H1 (cell line): Measurements from ENCODE around the gene KATNAL2. TPM values are rescaled to one million over a fixed set of nuclear protein-coding genes. Genes with fewer than 3 reads are reported as not detected.

Source experiments
- HDAC2 ChIP-seq, 2 experiments: fragments of 300-600 bp in 1 of 2; sonication (generic) in 1 of 2; IDR thresholded peaks; 2 replicates each; pipeline ENCODE4 v1.6.1; 2011 to 2012; ENCODE audit warnings: low read depth in 2 of 2, low read length in 2 of 2, mild to moderate bottlenecking in 2 of 2, moderate library complexity in 2 of 2, borderline replicate concordance in 1 of 2, inconsistent platforms in 1 of 2
- polyA plus RNA-seq, 7 experiments: library from polyadenylated mRNA; depleted of rRNA in 3 of 7; stranded (reverse) in 5 of 7; unstranded in 2 of 7; fragments of >200 nt in 5 of 7; fragments of 200-250 nt in 2 of 7; gene quantifications; 1 replicate in 5 of 7; 2 replicates in 1 of 7; 4 replicates in 1 of 7; pipeline versions ENCODE4 v1.2.1 to v1.2.3, GENCODE V29; 2011 to 2013; ENCODE audit warnings: missing spikeins in 2 of 7, mixed read lengths in 2 of 7
- total RNA-seq: library from RNA; stranded (reverse); fragmentation: NEBNext Ultra II Directional; extraction: Animal tissue kit (Norgen Biotek cat#: 25700); gene quantifications from 2 replicates; pipeline ENCODE4 v1.2.1, GENCODE V29; 2021
- TF ChIP-seq, protein P1 (sequence below), 3 experiments: IDR thresholded peaks; 1 replicate in 2 of 3; 2 replicates in 1 of 3; pipeline versions ENCODE4 v1.5.1 to v1.6.1; 2011; ENCODE audit warnings: low read length in 3 of 3, mild to moderate bottlenecking in 3 of 3, inconsistent platforms in 2 of 3, low read depth in 1 of 3, moderate library complexity in 1 of 3; ENCODE audit not compliant: insufficient read depth in 1 of 3; ENCODE audit errors: control extremely low read depth in 1 of 3

KATNAL2 gene
- total and polyA plus RNA-seq, 2 of the 8 experiments (the other 6 are each of a cell fraction or from before 2014, with no cell fraction given): 10.0 to 15.2 TPM

DNA sequence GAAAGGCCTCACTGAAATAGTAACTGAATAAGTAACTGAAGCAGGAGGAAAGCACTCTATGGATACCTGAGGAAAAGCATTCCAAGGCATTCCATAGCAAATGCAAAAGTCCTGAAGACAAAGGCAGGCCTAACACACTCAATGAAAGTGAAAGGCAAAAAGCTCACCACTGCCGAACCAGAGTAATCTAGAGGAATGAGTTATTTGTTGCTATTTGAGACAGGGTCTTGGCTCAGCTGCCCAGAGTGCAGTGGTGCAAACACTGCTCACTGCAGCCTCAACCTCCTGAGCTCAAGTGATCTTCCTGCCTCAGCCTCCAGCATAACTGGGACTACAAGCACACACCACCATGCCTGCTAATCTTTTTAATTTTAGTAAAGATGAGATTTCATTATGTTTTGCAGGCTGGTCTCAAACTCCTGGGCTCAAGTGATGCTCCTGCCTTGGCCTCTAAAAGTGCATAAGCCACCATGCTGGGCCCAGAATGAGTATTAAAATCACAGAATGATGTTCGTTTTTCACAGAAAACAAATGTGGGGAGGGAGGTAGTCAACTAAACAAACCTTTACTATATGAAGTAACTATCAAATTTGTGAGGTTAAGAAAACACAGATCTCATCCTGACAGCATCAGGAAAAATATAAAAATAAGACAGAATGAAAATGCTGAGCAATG, 18.0 kb upstream of the KATNAL2 start (continued):
- TF ChIP-seq HDAC2 (IDR thresholded peaks at IDR 0.05; ENCODE audit: borderline replicate concordance in 1 of 2, low read depth in 2 of 2, low read length in 2 of 2): 0 out of 4 replicates have a peak, but pooled peaks of 1 of the 2 experiments have one; percentile 29
- TF ChIP-seq, protein P1, sequence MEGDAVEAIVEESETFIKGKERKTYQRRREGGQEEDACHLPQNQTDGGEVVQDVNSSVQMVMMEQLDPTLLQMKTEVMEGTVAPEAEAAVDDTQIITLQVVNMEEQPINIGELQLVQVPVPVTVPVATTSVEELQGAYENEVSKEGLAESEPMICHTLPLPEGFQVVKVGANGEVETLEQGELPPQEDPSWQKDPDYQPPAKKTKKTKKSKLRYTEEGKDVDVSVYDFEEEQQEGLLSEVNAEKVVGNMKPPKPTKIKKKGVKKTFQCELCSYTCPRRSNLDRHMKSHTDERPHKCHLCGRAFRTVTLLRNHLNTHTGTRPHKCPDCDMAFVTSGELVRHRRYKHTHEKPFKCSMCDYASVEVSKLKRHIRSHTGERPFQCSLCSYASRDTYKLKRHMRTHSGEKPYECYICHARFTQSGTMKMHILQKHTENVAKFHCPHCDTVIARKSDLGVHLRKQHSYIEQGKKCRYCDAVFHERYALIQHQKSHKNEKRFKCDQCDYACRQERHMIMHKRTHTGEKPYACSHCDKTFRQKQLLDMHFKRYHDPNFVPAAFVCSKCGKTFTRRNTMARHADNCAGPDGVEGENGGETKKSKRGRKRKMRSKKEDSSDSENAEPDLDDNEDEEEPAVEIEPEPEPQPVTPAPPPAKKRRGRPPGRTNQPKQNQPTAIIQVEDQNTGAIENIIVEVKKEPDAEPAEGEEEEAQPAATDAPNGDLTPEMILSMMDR (IDR thresholded peaks at IDR 0.05; ENCODE audit: control extremely low read depth in 1 of 3, insufficient read depth in 1 of 3, low read depth in 1 of 3, low read length in 3 of 3): no peak
- TF ChIP-seq, all 59 proteins: peak for 2
